IMR-90 (cell line): Measurements from ENCODE around the gene PLEKHA8. TPM values are rescaled to one million over a fixed set of nuclear protein-coding genes. Genes with fewer than 3 reads are reported as not detected.

Experiments used
- ATAC-seq: fragments of 200-7000 bp; cut with Tn5 transposase; 2 replicates; pipeline ENCODE4 v1.9.1; 2020; ENCODE audit warnings: low read depth, mild to moderate bottlenecking, moderate library complexity
- BruUV-seq: library from RNA; stranded (reverse); fragments of 400-500 nt; replicated peaks from 2 replicates; lab custom pipeline; 2021; lab: Mats Ljungman, UMichigan
- CTCF ChIA-PET: fragments of 300-600 bp; formaldehyde crosslinking; extraction: SDS; loops from one replicate; lab custom pipeline; 2021; ENCODE audit warnings: antibody characterized with exemption; lab: Yijun Ruan, JAX
- POLR2A ChIA-PET: fragments of 300-600 bp; sonication (Branson Sonifier 250); formaldehyde crosslinking; loops from one replicate; lab custom pipeline; 2022; ENCODE audit warnings: antibody characterized with exemption; ENCODE audit not compliant: unreplicated experiment; lab: Charles Lee
- DNase-seq: peaks from one replicate; pipeline ENCODE4 v3.0.0; 2013
- H2AFZ ChIP-seq: replicated peaks from 2 replicates; pipeline ENCODE3; 2013; ENCODE audit warnings: low read length, mild to moderate bottlenecking; ENCODE audit not compliant: poor library complexity
- H2AK5ac ChIP-seq: 2 replicates; pipeline ENCODE4 v1.6.1; 2013; ENCODE audit warnings: low read depth, low read length, inconsistent platforms
- H2AK9ac ChIP-seq: replicated peaks from 2 replicates; pipeline ENCODE3; 2013; ENCODE audit warnings: mild to moderate bottlenecking, low read depth, low read length, moderate library complexity; ENCODE audit not compliant: poor library complexity
- H2BK120ac ChIP-seq: 2 replicates; pipeline ENCODE4 v1.6.1; 2013; ENCODE audit warnings: low read depth, low read length, inconsistent platforms
- H2BK15ac ChIP-seq: 3 replicates; pipeline ENCODE4 v1.6.1; 2013; ENCODE audit warnings: low read depth, low read length, inconsistent platforms
- H2BK20ac ChIP-seq: 2 replicates; pipeline ENCODE4 v1.6.1; 2013; ENCODE audit warnings: low read depth, mild to moderate bottlenecking, inconsistent platforms, low read length, moderate library complexity
- H2BK5ac ChIP-seq: 2 replicates; pipeline ENCODE4 v1.6.1; 2013; ENCODE audit warnings: mild to moderate bottlenecking, low read depth, low read length, inconsistent platforms; ENCODE audit not compliant: poor library complexity, severe bottlenecking
- H3K14ac ChIP-seq: replicated peaks from 2 replicates; pipeline ENCODE4 v1.6.1; 2013; ENCODE audit warnings: low read depth, low read length, inconsistent platforms
- H3K18ac ChIP-seq: 2 replicates; pipeline ENCODE4 v1.6.1; 2013; ENCODE audit warnings: low read depth, low read length, control low read depth
- H3K23ac ChIP-seq: 2 replicates; pipeline ENCODE4 v1.6.1; 2013; ENCODE audit warnings: low read depth, low read length, inconsistent platforms
- H3K27ac ChIP-seq: 2 replicates; pipeline ENCODE4 v1.5.1; 2013; ENCODE audit warnings: mild to moderate bottlenecking, control low read depth, low read length; ENCODE audit not compliant: insufficient read depth
- H3K27me3 ChIP-seq: 2 replicates; pipeline ENCODE4 v1.6.1; 2013; ENCODE audit warnings: low read length; ENCODE audit not compliant: control insufficient read depth, insufficient read depth
- H3K36me3 ChIP-seq: 2 replicates; pipeline ENCODE4 v1.6.1; 2013; ENCODE audit warnings: low read length, mixed read lengths; ENCODE audit not compliant: control insufficient read depth, insufficient read depth
- H3K4ac ChIP-seq: 2 replicates; pipeline ENCODE4 v1.6.1; 2013; ENCODE audit warnings: low read depth, low read length, inconsistent platforms
- H3K4me1 ChIP-seq: 2 replicates; pipeline ENCODE4 v1.6.1; 2013; ENCODE audit warnings: low read length, mixed read lengths; ENCODE audit not compliant: control insufficient read depth, insufficient read depth
- H3K4me2 ChIP-seq: 2 replicates; pipeline ENCODE4 v1.6.1; 2013; ENCODE audit warnings: low read depth, mild to moderate bottlenecking, control low read depth, low read length, moderate library complexity
- H3K4me3 ChIP-seq: 2 replicates; pipeline ENCODE4 v1.5.1; 2013; ENCODE audit warnings: low read depth, mild to moderate bottlenecking, control low read depth, low read length, moderate library complexity; ENCODE audit not compliant: insufficient read depth
- H3K56ac ChIP-seq: 2 replicates; pipeline ENCODE4 v1.6.1; 2013; ENCODE audit warnings: low read length, inconsistent platforms; ENCODE audit not compliant: insufficient read depth; ENCODE audit errors: extremely low read depth
- H3K79me1 ChIP-seq, 2 experiments: 2 replicates each; pipeline ENCODE4 v1.6.1; 2013; ENCODE audit warnings: low read length in 2 of 2, inconsistent platforms in 1 of 2, low read depth in 1 of 2
- H3K9ac ChIP-seq: 2 replicates; pipeline ENCODE4 v1.6.1; 2013; ENCODE audit warnings: low read depth, low read length, control low read depth
- H3K9me1 ChIP-seq: 2 replicates; pipeline ENCODE4 v1.6.1; 2013; ENCODE audit warnings: low read length, inconsistent platforms; ENCODE audit not compliant: insufficient read depth
- H3K9me3 ChIP-seq: 2 replicates; pipeline ENCODE4 v1.6.1; 2013; ENCODE audit warnings: low read length; ENCODE audit not compliant: control insufficient read depth, insufficient read depth
- H4K20me1 ChIP-seq: 2 replicates; pipeline ENCODE4 v1.6.1; 2013; ENCODE audit warnings: low read length, inconsistent platforms; ENCODE audit not compliant: insufficient read depth
- H4K5ac ChIP-seq: 2 replicates; pipeline ENCODE4 v1.6.1; 2013; ENCODE audit warnings: mild to moderate bottlenecking, low read depth, low read length, control low read depth
- H4K8ac ChIP-seq, 2 experiments: 2 replicates each; pipeline ENCODE4 v1.6.1; 2013; ENCODE audit warnings: low read depth in 2 of 2, low read length in 2 of 2, control low read depth in 1 of 2, inconsistent platforms in 1 of 2
- H4K91ac ChIP-seq: 2 replicates; pipeline ENCODE4 v1.6.1; 2013; ENCODE audit warnings: low read depth, low read length, inconsistent platforms; ENCODE audit not compliant: insufficient read depth
- BHLHE40 ChIP-seq: fragments of 150-350 bp; IDR thresholded peaks from 2 replicates; pipeline ENCODE4 v1.6.1; 2016; ENCODE audit warnings: mild to moderate bottlenecking, low read depth, low read length
- CEBPB ChIP-seq: IDR thresholded peaks from 2 replicates; pipeline ENCODE4 v1.6.1; 2012; ENCODE audit warnings: low read depth, low read length, improper control_type of control experiment
- CHD1 ChIP-seq: IDR thresholded peaks from 2 replicates; pipeline ENCODE4 v1.6.1; 2012; ENCODE audit warnings: low read depth, low read length, improper control_type of control experiment
- ELK1 ChIP-seq: fragments of 150-350 bp; IDR thresholded peaks from 2 replicates; pipeline ENCODE4 v1.6.1; 2016; ENCODE audit warnings: low read depth, mild to moderate bottlenecking, low read length, moderate library complexity, borderline replicate concordance
- FOS ChIP-seq: fragments of 150-350 bp; IDR thresholded peaks from 2 replicates; pipeline ENCODE4 v1.6.1; 2016; ENCODE audit warnings: low read depth, low read length
- MAFK ChIP-seq: IDR thresholded peaks from 2 replicates; pipeline ENCODE4 v1.6.1; 2012; ENCODE audit warnings: low read depth, low read length, improper control_type of control experiment
- MAZ ChIP-seq: IDR thresholded peaks from 2 replicates; pipeline ENCODE4 v1.6.1; 2012; ENCODE audit warnings: low read depth, mild to moderate bottlenecking, low read length, improper control_type of control experiment, moderate library complexity, borderline replicate concordance
- MXI1 ChIP-seq: IDR thresholded peaks from 2 replicates; pipeline ENCODE4 v1.6.1; 2012; ENCODE audit warnings: low read depth, mild to moderate bottlenecking, low read length, moderate library complexity, borderline replicate concordance
- NFE2L2 ChIP-seq: fragments of 150-350 bp; IDR thresholded peaks from 2 replicates; pipeline ENCODE4 v1.6.1; 2016; ENCODE audit warnings: low read depth, mild to moderate bottlenecking, low read length
- POLR2A ChIP-seq: IDR thresholded peaks from 2 replicates; pipeline ENCODE4 v1.6.1; 2012; ENCODE audit warnings: mild to moderate bottlenecking, low read depth, low read length
- RAD21 ChIP-seq: IDR thresholded peaks from 2 replicates; pipeline ENCODE4 v1.6.1; 2012; ENCODE audit warnings: low read length, improper control_type of control experiment
- RCOR1 ChIP-seq: IDR thresholded peaks from 2 replicates; pipeline ENCODE4 v1.6.1; 2012; ENCODE audit warnings: mild to moderate bottlenecking, low read length, improper control_type of control experiment; ENCODE audit not compliant: insufficient replicate concordance
- RFX5 ChIP-seq: IDR thresholded peaks from 2 replicates; pipeline ENCODE4 v1.8.0; 2012; ENCODE audit warnings: low read depth, mild to moderate bottlenecking, low read length, moderate library complexity
- SMC3 ChIP-seq: fragments of 150-350 bp; IDR thresholded peaks from 2 replicates; pipeline ENCODE4 v1.6.1; 2016; ENCODE audit warnings: low read depth, mild to moderate bottlenecking, antibody characterized with exemption, low read length, moderate library complexity
- WGBS, 2 experiments: methylation state at CpG; one replicate each; pipeline versions ENCODE4 v1.1.5 to v1.1.7; 2013; ENCODE audit warnings: missing lambda C conversion rate in 2 of 2; ENCODE audit not compliant: insufficient read length in 1 of 2; ENCODE audit errors: extremely low coverage in 2 of 2; 5-methylcytosine and 5-hydroxymethylcytosine counted together
- dilution Hi-C: fragments of 300-500 bp; cut with HindIII; formaldehyde crosslinking; loops from one replicate; pipeline ENCODE4 v1.14.3; 2018; ENCODE audit warnings: low sequenced_read_pairs; ENCODE audit not compliant: unreplicated experiment
- in situ Hi-C: fragments of 300-500 bp; cut with MboI; formaldehyde crosslinking; loops from 3 replicates; pipeline ENCODE4 v1.14.3; 2019; ENCODE audit warnings: low sequenced_read_pairs, inconsistent platforms, mixed read lengths
- intact Hi-C: fragments of 100-400 bp; cut with micrococcal nuclease; formaldehyde crosslinking; loops from 2 replicates; pipeline ENCODE4 v1.10.0; 2022
- polyA plus RNA-seq, 3 experiments: library from polyadenylated mRNA; depleted of rRNA; stranded (reverse); fragments of >200 nt; gene quantifications; 2 replicates each; pipeline ENCODE4 v1.2.3, GENCODE V29; 2012; ENCODE audit warnings: low replicate concordance in 1 of 3
- total RNA-seq: library from RNA; depleted of rRNA; stranded (reverse); fragments of >200 nt; gene quantifications from 2 replicates; pipeline ENCODE4 v1.2.3, GENCODE V29; 2012
- TF ChIP-seq, protein P1 (sequence below): conservative IDR thresholded peaks from 2 replicates; pipeline ENCODE4 v1.5.1; 2012; ENCODE audit warnings: mild to moderate bottlenecking, low read depth, low read length, improper control_type of control experiment
- TF ChIP-seq, protein P2 (sequence below): fragments of 150-350 bp; IDR thresholded peaks from 2 replicates; pipeline ENCODE4 v1.6.1; 2017; ENCODE audit warnings: mild to moderate bottlenecking, antibody characterized with exemption, low read length, low read depth

PLEKHA8 gene
- total and polyA plus RNA-seq, 2 of the 4 experiments (the other 2 are of a cell fraction) = 3.6 to 9.7 TPM

GRCh38 chr7:30049173-30049572 lies 21.0 kb downstream of the PLEKHA8 start:
- peaks cover 7 to 10% of the 10 kb centered on the region in 2 experiments; a peak in 2 of 4 replicates for H3K79me1 ChIP-seq
- H3K4ac ChIP-seq = no peak overlapping the region
- ChIA-PET CTCF (interaction anchor here (1.1 kb wide), 1 partner anchor 13 kb away, joined by 3 read pairs; no protein-coding TSS in a partner anchor), POLR2A (no interaction called here)
- no peak overlapping the region for H4K8ac ChIP-seq
- H3K27me3 ChIP-seq = no peaks in the 10 kb centered on the region
- no peak overlapping the region for H3K56ac ChIP-seq
- H2BK5ac ChIP-seq = no peak overlapping the region
- no peak overlapping the region for H2AK5ac ChIP-seq
- no peak overlapping the region for H2BK15ac ChIP-seq
- H3K27ac ChIP-seq = no peak overlapping the region
- no peak overlapping the region for H2AK9ac ChIP-seq
- H3K36me3 ChIP-seq = peaks cover 24% of the 10 kb centered on the region
- WGBS, 2 experiments = no CpG with 5 or more reads among the region's 4 CpGs
- ATAC-seq (no peak), DNase-seq (no peak)
- no peaks in the 10 kb centered on the region for H3K9me3 ChIP-seq
- BruUV-seq = no TSS peak
- H4K91ac ChIP-seq = no peak overlapping the region
- no peak overlapping the region for H2BK20ac ChIP-seq
- dilution Hi-C loops (no loop called here), in situ Hi-C loops (no loop called here), intact Hi-C loops (no loop called here)
- H4K5ac ChIP-seq = no peak overlapping the region
- H3K14ac ChIP-seq = no peak overlapping the region
- TF ChIP-seq ELK1 (no peak), FOS (no peak), NFE2L2 (no peak), MAZ (no peak), BHLHE40 (no peak), RFX5 (no peak), MXI1 (no peak), CHD1 (no peak), RCOR1 (no peak), MAFK (no peak), SMC3 (no peak), CEBPB (no peak), POLR2A (no peak), RAD21 (no peak)
- TF ChIP-seq, protein P1, sequence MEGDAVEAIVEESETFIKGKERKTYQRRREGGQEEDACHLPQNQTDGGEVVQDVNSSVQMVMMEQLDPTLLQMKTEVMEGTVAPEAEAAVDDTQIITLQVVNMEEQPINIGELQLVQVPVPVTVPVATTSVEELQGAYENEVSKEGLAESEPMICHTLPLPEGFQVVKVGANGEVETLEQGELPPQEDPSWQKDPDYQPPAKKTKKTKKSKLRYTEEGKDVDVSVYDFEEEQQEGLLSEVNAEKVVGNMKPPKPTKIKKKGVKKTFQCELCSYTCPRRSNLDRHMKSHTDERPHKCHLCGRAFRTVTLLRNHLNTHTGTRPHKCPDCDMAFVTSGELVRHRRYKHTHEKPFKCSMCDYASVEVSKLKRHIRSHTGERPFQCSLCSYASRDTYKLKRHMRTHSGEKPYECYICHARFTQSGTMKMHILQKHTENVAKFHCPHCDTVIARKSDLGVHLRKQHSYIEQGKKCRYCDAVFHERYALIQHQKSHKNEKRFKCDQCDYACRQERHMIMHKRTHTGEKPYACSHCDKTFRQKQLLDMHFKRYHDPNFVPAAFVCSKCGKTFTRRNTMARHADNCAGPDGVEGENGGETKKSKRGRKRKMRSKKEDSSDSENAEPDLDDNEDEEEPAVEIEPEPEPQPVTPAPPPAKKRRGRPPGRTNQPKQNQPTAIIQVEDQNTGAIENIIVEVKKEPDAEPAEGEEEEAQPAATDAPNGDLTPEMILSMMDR = no peak
- TF ChIP-seq, protein P2, sequence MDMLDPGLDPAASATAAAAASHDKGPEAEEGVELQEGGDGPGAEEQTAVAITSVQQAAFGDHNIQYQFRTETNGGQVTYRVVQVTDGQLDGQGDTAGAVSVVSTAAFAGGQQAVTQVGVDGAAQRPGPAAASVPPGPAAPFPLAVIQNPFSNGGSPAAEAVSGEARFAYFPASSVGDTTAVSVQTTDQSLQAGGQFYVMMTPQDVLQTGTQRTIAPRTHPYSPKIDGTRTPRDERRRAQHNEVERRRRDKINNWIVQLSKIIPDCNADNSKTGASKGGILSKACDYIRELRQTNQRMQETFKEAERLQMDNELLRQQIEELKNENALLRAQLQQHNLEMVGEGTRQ = no peak
- no peaks in the 10 kb centered on the region for H3K4me1 ChIP-seq
- H3K4me2 ChIP-seq = no peak overlapping the region
- H3K9me1 ChIP-seq = 0 out of 2 replicates have a peak, but pooled peaks cover 2% of the 10 kb centered on the region
- no peaks in the 10 kb centered on the region for H4K20me1 ChIP-seq
- no peak overlapping the region for H2AFZ ChIP-seq
- H3K4me3 ChIP-seq = no peak overlapping the region
- no peak overlapping the region for H3K9ac ChIP-seq
- H2BK120ac ChIP-seq = no peak overlapping the region
- H3K18ac ChIP-seq = no peak overlapping the region
- no peak overlapping the region for H3K23ac ChIP-seq
